Fibroblast of gingiva (primary cell): Measurements from ENCODE around the gene LRP1B.
"Not testable (repeated sequence)": the region's sequence is repeated elsewhere in the genome, so short reads cannot be mapped to it uniquely, and the experiment has no call there.

Source experiments
- DNase-seq: peaks from one replicate; pipeline ENCODE4 v3.0.0-alpha.2; 2011; ENCODE audit warnings: low read depth

The LRP1B gene

GRCh38 chr2:141020346-141020745 is 1110.5 kb downstream of the LRP1B start:
- peak; percentile 44 for DNase-seq

- DNase-seq, result peak; percentile 54
Observed at GRCh38 chr2:141015341-141016047, 1115.3 kb downstream of the LRP1B start.

- DNase-seq, result no peak
Observed at GRCh38 chr2:141003967-141004657, 1126.7 kb downstream of the LRP1B start.

GRCh38 chr2:141001750-141002149 is 1129.1 kb downstream of the LRP1B start:
- DNase-seq, result no peak

GRCh38 chr2:140998577-140998976 is 1132.2 kb downstream of the LRP1B start:
- peak; percentile 78 for DNase-seq

GRCh38 chr2:140998017-140998416 is 1132.8 kb downstream of the LRP1B start:
- no peak for DNase-seq

GRCh38 chr2:140994856-140995255 is 1136.0 kb downstream of the LRP1B start:
- DNase-seq, result no peak

GRCh38 chr2:140990416-140990815 is 1140.4 kb downstream of the LRP1B start:
- peak; percentile 94 for DNase-seq

- peak; percentile 72 for DNase-seq
Observed at GRCh38 chr2:140988597-140988996, 1142.2 kb downstream of the LRP1B start.

GRCh38 chr2:140986456-140986855 is 1144.4 kb downstream of the LRP1B start:
- DNase-seq, result no peak

GRCh38 chr2:140975237-140975636 is 1155.6 kb downstream of the LRP1B start:
- peak; percentile 38 for DNase-seq

GRCh38 chr2:140972724-140973123 is 1158.1 kb downstream of the LRP1B start:
- DNase-seq, result no peak

- not testable (repeated sequence) for DNase-seq
Observed at GRCh38 chr2:140964324-140964723, 1166.5 kb downstream of the LRP1B start.

GRCh38 chr2:140949932-140950331 is 1180.9 kb downstream of the LRP1B start:
- no peak for DNase-seq

GRCh38 chr2:140947236-140947635 is 1183.6 kb downstream of the LRP1B start:
- no peak for DNase-seq

GRCh38 chr2:140943867-140944266 is 1186.9 kb downstream of the LRP1B start:
- DNase-seq, result no peak

GRCh38 chr2:140942284-140942683 is 1188.5 kb downstream of the LRP1B start:
- DNase-seq, result no peak

- DNase-seq, result peak; percentile 72
Observed at GRCh38 chr2:140929849-140930248, 1201.0 kb downstream of the LRP1B start.

- no peak for DNase-seq
Observed at GRCh38 chr2:140918426-140918825, 1212.4 kb downstream of the LRP1B start.

- no peak for DNase-seq
Observed at GRCh38 chr2:140916410-140916809, 1214.4 kb downstream of the LRP1B start.

- DNase-seq, result no peak
Observed at GRCh38 chr2:140910683-140911082, 1220.1 kb downstream of the LRP1B start.

GRCh38 chr2:140905083-140905781 is 1225.6 kb downstream of the LRP1B start:
- DNase-seq, result no peak

- no peak for DNase-seq
Observed at GRCh38 chr2:140895378-140895777, 1235.4 kb downstream of the LRP1B start.
